AG08395 (cell line): ENCODE measurements around the gene UTP11.
"Not testable (repeated sequence)": the region's sequence is repeated elsewhere in the genome, so short reads cannot be mapped to it uniquely, and the experiment has no call there.

Source experiments
- DNase-seq: peaks from one replicate; pipeline ENCODE4 v3.0.0; 2012; ENCODE audit warnings: mixed read lengths, low spot score

Gene UTP11

GRCh38 chr1:38012363-38013226 is at the start of gene UTP11:
Gene UTP11 (plus strand): TSS chr1:38012734. CDS start chr1:38012803, 69 bp downstream.
- peak; percentile 98 for DNase-seq

GRCh38 chr1:37964106-37964505 is 48.4 kb upstream of the UTP11 start:
- not testable (repeated sequence) for DNase-seq

GRCh38 chr1:37965301-37965700 is 47.2 kb upstream of the UTP11 start:
- DNase-seq = no peak

- DNase-seq = not testable (repeated sequence)
Observed at GRCh38 chr1:37973684-37974083, 38.9 kb upstream of the UTP11 start.

GRCh38 chr1:37974567-37974966 is 38.0 kb upstream of the UTP11 start:
- DNase-seq = no peak

GRCh38 chr1:37975083-37975482 is 37.5 kb upstream of the UTP11 start:
- DNase-seq = peak; percentile 66

GRCh38 chr1:37978541-37978940 is 34.0 kb upstream of the UTP11 start:
- DNase-seq = no peak

GRCh38 chr1:37983546-37983945 is 29.0 kb upstream of the UTP11 start:
- DNase-seq = no peak

- no peak for DNase-seq
Observed at GRCh38 chr1:37987679-37988078, 24.9 kb upstream of the UTP11 start.

- DNase-seq = peak; percentile 48
Observed at GRCh38 chr1:37989361-37989930, 23.1 kb upstream of the UTP11 start.

- DNase-seq = no peak
Observed at GRCh38 chr1:37994886-37995566, 17.5 kb upstream of the UTP11 start.

- peak; percentile 86 for DNase-seq
Observed at GRCh38 chr1:37995751-37996345, 16.7 kb upstream of the UTP11 start.

GRCh38 chr1:37997256-37998088 is 15.1 kb upstream of the UTP11 start:
- no peak for DNase-seq

GRCh38 chr1:37998089-37998808 is 14.3 kb upstream of the UTP11 start:
- DNase-seq = no peak

GRCh38 chr1:37998913-37999429 is 13.6 kb upstream of the UTP11 start:
- DNase-seq = no peak

GRCh38 chr1:37999430-38000232 is 12.9 kb upstream of the UTP11 start:
- peak; percentile 50 for DNase-seq

- no peak for DNase-seq
Observed at GRCh38 chr1:38000233-38000528, 12.4 kb upstream of the UTP11 start.

GRCh38 chr1:38000529-38001455 is 11.7 kb upstream of the UTP11 start:
- peak; percentile 79 for DNase-seq
